ENCODE measurements around the gene CDH12.

GRCh38 chr5:22341406-22341805 is 511.7 kb downstream of the CDH12 start:
- TF ChIP-seq EZH2 (IDR thresholded peaks at IDR 0.05; ENCODE audit: insufficient read depth, poor library complexity, severe bottlenecking) (no peak), EZH2phosphoT487 (IDR thresholded peaks at IDR 0.05; ENCODE audit: insufficient read depth, low read depth) (no peak)
